Peyer's patch (tissue), 4 donors: ENCODE data around the gene HORMAD2.
"Not testable (repeated sequence)": the region's sequence is repeated elsewhere in the genome, so short reads cannot be mapped to it uniquely, and the experiment has no call there.

ENCODE experiments used
- CTCF ChIP-seq, 6 experiments: fragments of 450-650 bp in 4 of 6; fragments of 200-600 bp in 2 of 6; sonication (generic) in 1 of 6; IDR thresholded peaks; one replicate each; pipeline ENCODE4 v1.5.1; 2017 to 2019; ENCODE audit warnings: antibody characterized with exemption in 6 of 6, mild to moderate bottlenecking in 3 of 6, moderate library complexity in 1 of 6
- POLR2A ChIP-seq, 2 donors: fragments of 450-650 bp; IDR thresholded peaks; one replicate each; pipeline ENCODE4 v1.5.1; 2017; ENCODE audit warnings: antibody characterized with exemption in 2 of 2, mild to moderate bottlenecking in 2 of 2, moderate library complexity in 2 of 2

GRCh38 chr22:30100770-30101169 is 20.5 kb downstream of the HORMAD2 start:
- TF ChIP-seq POLR2A, CTCF (IDR thresholded peaks at IDR 0.05): not testable (repeated sequence)
